RKO (cell line): ENCODE data around the gene CYB5D1.

ENCODE experiments used
- DNase-seq: peaks from one replicate; pipeline ENCODE4 v3.0.0-alpha.2; 2016; ENCODE audit warnings: low spot score

CYB5D1 gene

GRCh38 chr17:7833795-7834541 lies 23.8 kb upstream of the CYB5D1 start, which contains the start of gene KDM6B:
TSS of gene KDM6B (plus strand) at chr17:7834217. CDS start at chr17:7845555, 11,338 bp downstream.
- DNase-seq: peak; percentile 93

GRCh38 chr17:7834542-7834956 lies 23.3 kb upstream of the CYB5D1 start:
- DNase-seq: peak; percentile 86

- DNase-seq: peak; percentile 97
Measured at GRCh38 chr17:7834957-7835813, 22.6 kb upstream of the CYB5D1 start.

GRCh38 chr17:7835814-7836595 lies 21.8 kb upstream of the CYB5D1 start:
- peak; percentile 74 for DNase-seq

- DNase-seq: peak; percentile 98
Measured at GRCh38 chr17:7836596-7837407, 21.0 kb upstream of the CYB5D1 start.

GRCh38 chr17:7837408-7838088 lies 20.3 kb upstream of the CYB5D1 start:
- peak; percentile 77 for DNase-seq

- peak; percentile 75 for DNase-seq
Measured at GRCh38 chr17:7838090-7839075, 19.4 kb upstream of the CYB5D1 start.

- DNase-seq: no peak
Measured at GRCh38 chr17:7839190-7839875, 18.5 kb upstream of the CYB5D1 start.

GRCh38 chr17:7839876-7840261 lies 17.9 kb upstream of the CYB5D1 start:
- peak; percentile 91 for DNase-seq

- DNase-seq: no peak
Measured at GRCh38 chr17:7840441-7840840, 17.4 kb upstream of the CYB5D1 start.

- no peak for DNase-seq
Measured at GRCh38 chr17:7840875-7841274, 16.9 kb upstream of the CYB5D1 start.

GRCh38 chr17:7841396-7841914 lies 16.3 kb upstream of the CYB5D1 start:
- DNase-seq: peak; percentile 93

- DNase-seq: peak; percentile 88
Measured at GRCh38 chr17:7841915-7842379, 15.9 kb upstream of the CYB5D1 start.

- DNase-seq: peak; percentile 95
Measured at GRCh38 chr17:7842380-7843256, 15.2 kb upstream of the CYB5D1 start.

GRCh38 chr17:7843257-7843535 lies 14.6 kb upstream of the CYB5D1 start:
- DNase-seq: no peak

GRCh38 chr17:7843536-7844291 lies 14.1 kb upstream of the CYB5D1 start:
- peak; percentile 93 for DNase-seq
